ENCODE data around the gene P2RY13. TPM values are rescaled to one million over a fixed set of nuclear protein-coding genes. Genes with fewer than 3 reads are reported as not detected.

P2RY13 gene
- total and polyA plus RNA-seq, 12 donors = 0.66 to 6.0 (median 2.3) TPM

GRCh38 chr3:151330899-151331298 lies 1.6 kb upstream of the P2RY13 start:
- H3K4me3 ChIP-seq = no peak overlapping the region
- DNase-seq = no peak
- H3K4me1 ChIP-seq (replicated peaks in 1 of 2) = peaks cover 8 to 13% of the 10 kb centered on the region in 2 donors
- TF ChIP-seq POLR2A (IDR thresholded peaks at IDR 0.05) (no peak), CTCF (IDR thresholded peaks at IDR 0.05) (no peak)
- H3K27ac ChIP-seq = no peak overlapping the region
- no peaks in the 10 kb centered on the region for H3K36me3 ChIP-seq (replicated peaks in 1 of 2)
- intact Hi-C loops (cut with DNase I) = no loop called here
- H3K9me3 ChIP-seq (replicated peaks in 1 of 3) = no peaks in the 10 kb centered on the region
- no peaks in the 10 kb centered on the region for H3K27me3 ChIP-seq

GRCh38 chr3:151330379-151330778 lies 1.0 kb upstream of the P2RY13 start:
- no peaks in the 10 kb centered on the region for H3K9me3 ChIP-seq (replicated peaks in 1 of 3)
- intact Hi-C loops (cut with DNase I) = no loop called here
- no peaks in the 10 kb centered on the region for H3K27me3 ChIP-seq
- no peak for DNase-seq
- H3K36me3 ChIP-seq (replicated peaks in 1 of 2) = no peaks in the 10 kb centered on the region
- H3K27ac ChIP-seq = no peak overlapping the region
- TF ChIP-seq POLR2A (IDR thresholded peaks at IDR 0.05) (no peak), CTCF (IDR thresholded peaks at IDR 0.05) (no peak)
- WGBS, 4 donors = 60 to 91% (median 66%) methylated on average over 4 of the region's 4 CpGs
- H3K4me1 ChIP-seq (replicated peaks in 1 of 2) = peaks cover 8 to 13% of the 10 kb centered on the region in 2 donors
- no peak overlapping the region for H3K4me3 ChIP-seq

- Histone ChIP-seq H3K27ac (peak overlapping the region in 3 of 5 donors; percentile 5 to 31 (median 28)), H3K4me3 (peak overlapping the region in 1 of 4 donors; percentile 41), H3K9me3 (replicated peaks in 1 of 3) (no peaks in the 10 kb centered on the region), H3K4me1 (replicated peaks in 1 of 2) (peaks cover 8 to 13% of the 10 kb centered on the region in 2 donors), H3K36me3 (replicated peaks in 1 of 2) (no peaks in the 10 kb centered on the region), H3K27me3 (no peaks in the 10 kb centered on the region)
- intact Hi-C loops (cut with DNase I) = no loop called here
- peak in 6 of 7 donors; percentile 23 to 53 (median 34) for DNase-seq
- TF ChIP-seq POLR2A (IDR thresholded peaks at IDR 0.05) = no peak
- TF ChIP-seq CTCF (IDR thresholded peaks at IDR 0.05) = peak in 1 of 6 experiments; percentile 20
- 36 to 43% (median 40%) methylated on average over 10 of the region's 10 CpGs for WGBS, 4 donors
These were observed 902 bp downstream of the P2RY13 start for GRCh38 chr3:151328298-151328995.

GRCh38 chr3:151327571-151328198 lies 1.7 kb downstream of the P2RY13 start:
- Histone ChIP-seq H3K27me3 (no peaks in the 10 kb centered on the region), H3K4me1 (replicated peaks in 1 of 2) (peaks cover 8 to 13% of the 10 kb centered on the region in 2 donors), H3K4me3 (peak overlapping the region in 1 of 4 donors; percentile 41), H3K27ac (peak overlapping the region in 1 of 5 donors; percentile 31), H3K36me3 (replicated peaks in 1 of 2) (no peaks in the 10 kb centered on the region), H3K9me3 (replicated peaks in 1 of 3) (no peaks in the 10 kb centered on the region)
- WGBS, 4 donors = 6 to 10% (median 8%) methylated on average over 3 of the region's 3 CpGs
- intact Hi-C loops (cut with DNase I) = no loop called here
- no peak for DNase-seq
- peak; percentile 25 to 71 (median 58) for TF ChIP-seq CTCF (IDR thresholded peaks at IDR 0.05)
- no peak for TF ChIP-seq POLR2A (IDR thresholded peaks at IDR 0.05)
